ENCODE measurements around the gene UNC5A.
A peak's percentile ranks its signal among the peaks of the same experiment; 100 is the strongest.

The UNC5A gene

DNA sequence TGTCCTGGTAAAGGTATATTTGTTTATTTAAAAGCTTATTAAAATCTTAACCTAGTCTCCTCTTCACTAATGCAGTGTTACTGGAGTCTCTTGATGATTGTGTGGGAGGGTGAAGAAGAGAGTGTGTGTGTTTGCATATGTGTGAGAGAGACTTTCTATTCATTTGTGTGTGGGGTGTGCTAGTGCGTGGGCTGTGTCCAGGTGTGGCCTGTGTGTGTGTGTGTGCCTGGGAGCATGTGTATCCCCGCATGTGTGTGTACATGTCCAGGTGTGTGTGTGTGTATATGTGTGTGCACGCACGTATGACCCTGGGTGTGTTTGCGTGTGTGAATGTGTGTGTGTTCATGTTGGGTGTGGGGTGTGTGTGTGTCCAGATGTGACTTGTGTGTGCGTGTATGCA is 10.3 kb upstream of the UNC5A start:
- DNase-seq (ENCODE audit: low spot score) = no peak

DNA sequence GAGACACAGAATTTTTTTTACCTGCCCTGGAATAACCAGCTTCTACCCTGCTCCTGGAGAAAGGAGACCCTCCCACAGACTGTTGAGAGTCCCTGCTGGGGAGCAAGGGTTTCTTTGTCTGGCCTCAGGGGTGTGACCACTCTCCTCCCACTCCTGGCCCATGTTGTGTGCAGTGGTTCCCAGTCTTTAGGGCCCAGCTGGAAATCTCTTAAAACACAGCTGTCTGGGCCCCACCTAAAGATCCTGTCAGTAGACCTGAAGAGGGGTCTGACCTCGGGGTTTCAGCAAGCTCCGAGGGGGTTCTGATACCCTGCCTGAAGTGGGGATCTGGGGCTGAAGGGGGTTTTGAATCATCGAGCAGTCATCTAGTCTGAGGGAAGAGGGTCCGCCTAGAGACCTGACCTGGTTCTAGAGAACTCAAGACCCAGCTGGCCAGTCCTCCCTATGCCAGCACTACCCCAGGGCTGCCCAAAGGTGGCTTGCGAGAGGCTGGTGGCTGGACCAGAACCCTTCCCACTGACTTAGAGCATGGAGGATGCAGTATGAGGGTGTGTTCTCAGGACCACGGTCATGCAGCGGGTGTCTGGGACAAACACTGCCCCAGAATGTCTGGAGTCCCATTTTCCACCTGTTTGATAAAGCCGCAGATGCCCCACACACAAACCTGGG is 8.1 kb upstream of the UNC5A start:
- DNase-seq (ENCODE audit: low spot score) = no peak

DNA sequence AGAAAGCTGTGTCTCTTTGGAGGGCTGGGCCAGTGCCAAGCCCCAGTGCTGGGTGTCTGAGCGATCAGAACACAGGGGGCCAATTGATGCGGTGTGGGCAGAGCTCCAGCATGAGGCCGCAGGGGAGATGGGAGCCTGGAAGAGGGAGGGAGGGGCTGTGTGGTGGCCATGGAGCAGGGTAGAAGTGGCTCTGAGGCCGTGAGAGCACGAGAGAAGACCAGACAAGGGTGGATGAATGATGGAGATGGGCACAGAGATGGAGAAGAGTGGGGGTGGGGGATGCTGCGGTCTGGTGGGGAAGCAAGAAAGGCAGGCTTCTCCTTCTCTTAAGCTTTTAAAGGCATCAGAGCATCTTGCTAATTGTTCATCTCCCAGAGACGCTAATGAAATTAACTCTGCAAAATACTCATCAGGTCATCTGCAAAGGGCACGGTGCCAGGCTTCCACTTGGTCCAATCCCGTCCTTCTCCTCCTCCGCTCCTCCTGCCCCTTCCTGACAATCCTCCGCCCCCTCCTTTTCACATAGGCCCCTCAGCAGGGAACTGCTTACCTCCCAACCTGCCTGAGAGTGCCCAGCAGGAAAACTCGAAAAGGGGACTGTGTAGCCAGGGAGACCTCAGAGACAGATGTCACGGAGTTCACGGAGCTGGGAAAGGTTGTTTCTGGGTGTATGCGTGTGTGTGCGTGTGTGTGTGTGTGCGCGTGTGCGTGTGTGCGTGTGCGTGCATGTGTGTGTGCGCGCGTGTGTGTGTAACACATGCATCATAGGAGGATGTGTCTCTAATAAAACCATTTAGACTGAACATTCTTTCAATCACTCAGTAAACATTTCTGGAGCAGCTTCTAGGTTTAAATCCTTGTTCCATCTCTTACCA is 7.1 kb upstream of the UNC5A start:
- DNase-seq (ENCODE audit: low spot score) = no peak

DNA sequence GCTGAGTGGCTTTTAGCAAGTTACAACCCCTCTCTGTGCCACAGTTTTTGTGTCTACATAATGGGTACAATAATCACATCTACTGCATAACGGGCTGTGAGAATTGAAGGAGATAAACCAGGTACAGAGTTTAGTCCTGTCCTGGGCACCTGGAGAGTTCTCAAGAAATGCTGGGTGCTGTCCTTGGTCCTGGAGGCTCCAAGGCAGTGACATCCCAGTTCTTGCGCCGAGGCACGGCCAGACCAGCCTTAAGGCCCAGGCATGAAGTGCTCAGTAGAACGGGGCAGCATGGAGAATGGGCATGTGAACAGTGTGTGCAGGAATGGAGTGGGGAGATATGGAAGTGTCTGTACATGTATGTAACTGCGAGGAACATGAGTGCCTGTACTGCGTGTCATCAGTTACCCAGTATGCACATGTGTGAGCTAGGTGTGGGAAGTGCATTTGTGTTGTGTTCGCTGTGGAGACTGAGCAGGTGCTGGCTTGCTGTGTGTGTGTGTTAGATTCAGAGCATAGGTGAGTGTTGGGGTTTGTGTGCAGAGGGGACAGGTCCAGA is 6.3 kb upstream of the UNC5A start:
- peak; percentile 73 for DNase-seq (ENCODE audit: low spot score)

DNA sequence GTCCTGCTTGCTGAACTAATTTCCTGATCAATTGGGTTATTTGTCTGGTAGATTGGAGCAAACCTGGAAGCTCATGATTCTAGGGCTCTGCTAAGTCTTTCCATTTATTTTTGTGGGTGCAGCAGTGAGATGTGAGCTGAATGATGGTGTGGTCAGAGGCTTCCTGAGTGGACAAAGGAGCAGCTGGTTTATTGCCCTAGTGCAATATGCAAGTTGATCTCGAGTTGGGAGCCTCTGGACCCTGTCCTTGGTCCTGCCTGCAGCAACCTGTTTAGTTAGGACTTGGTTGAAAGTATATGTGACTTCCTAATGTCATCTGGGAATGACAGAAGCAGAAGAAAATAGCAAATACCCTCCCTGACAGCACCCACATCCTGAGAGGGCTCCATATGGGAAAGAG is 4.2 kb upstream of the UNC5A start:
- no peak for DNase-seq (ENCODE audit: low spot score)

DNA sequence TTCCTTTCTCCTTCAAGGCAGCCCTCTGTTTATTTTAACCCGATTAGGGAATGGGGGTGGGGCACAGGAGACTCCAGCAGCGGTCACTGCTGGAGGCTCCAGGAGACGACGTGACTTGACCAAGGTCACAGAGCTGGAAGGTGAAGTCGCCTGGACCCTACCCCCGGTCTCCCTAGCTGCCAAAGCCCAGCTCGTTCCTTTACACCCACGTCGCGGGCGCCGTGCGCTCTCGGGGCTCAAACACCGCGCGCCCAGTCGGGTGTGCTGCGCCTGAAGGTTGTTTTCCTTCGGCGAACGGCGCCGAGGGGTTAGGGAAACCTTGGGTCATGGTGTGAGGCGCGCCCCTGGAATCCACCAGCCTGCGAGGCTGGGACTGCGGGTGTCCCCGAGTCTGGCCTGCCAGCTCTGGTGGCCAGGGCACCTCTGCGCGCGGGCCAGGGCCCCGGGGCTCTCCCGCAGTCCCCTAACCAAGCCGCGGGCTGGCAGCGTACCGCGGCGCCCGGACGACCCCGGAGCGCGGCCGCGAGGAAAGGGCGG is 747 bp upstream of the UNC5A start:
- peak; percentile 72 for DNase-seq (ENCODE audit: low spot score)

DNA sequence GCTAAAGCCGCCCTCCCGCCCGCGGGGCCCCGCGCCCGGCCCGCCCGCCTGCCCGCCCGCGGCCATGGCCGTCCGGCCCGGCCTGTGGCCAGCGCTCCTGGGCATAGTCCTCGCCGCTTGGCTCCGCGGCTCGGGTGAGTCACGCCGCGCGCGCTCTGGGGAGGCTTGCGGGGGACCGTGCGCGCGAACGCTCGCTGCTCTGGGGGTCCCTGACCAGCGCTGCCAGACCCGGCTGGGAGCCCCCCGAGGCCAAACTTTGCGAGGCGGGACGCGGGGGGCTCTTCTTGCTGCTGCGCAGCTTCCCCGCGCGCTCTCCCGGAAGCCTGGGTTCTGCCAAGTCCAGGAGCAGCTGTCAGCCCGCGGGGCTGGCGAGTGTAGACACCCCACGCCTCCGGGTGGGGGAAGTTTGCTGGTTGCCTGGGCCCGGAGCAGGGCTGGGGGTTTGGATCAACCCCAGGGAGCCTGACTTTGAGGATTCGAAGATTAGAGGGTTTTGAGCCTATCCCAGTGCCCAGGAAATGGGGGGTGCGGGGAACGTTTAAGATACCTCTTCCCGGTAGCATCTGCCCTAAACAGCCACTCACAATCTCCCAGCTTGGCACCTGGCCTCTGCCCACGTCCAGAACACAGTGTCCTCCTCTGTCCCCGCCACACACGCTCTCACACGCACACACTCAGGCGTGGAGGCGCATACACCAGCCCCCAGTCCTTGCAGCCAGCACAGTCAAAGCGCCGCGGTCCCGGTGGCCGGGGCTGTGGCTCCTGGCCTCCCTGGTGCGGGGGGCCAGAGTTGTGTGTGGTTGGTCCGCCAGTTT is 535 bp downstream of the UNC5A start:
- no peak for DNase-seq (ENCODE audit: low spot score)

DNA sequence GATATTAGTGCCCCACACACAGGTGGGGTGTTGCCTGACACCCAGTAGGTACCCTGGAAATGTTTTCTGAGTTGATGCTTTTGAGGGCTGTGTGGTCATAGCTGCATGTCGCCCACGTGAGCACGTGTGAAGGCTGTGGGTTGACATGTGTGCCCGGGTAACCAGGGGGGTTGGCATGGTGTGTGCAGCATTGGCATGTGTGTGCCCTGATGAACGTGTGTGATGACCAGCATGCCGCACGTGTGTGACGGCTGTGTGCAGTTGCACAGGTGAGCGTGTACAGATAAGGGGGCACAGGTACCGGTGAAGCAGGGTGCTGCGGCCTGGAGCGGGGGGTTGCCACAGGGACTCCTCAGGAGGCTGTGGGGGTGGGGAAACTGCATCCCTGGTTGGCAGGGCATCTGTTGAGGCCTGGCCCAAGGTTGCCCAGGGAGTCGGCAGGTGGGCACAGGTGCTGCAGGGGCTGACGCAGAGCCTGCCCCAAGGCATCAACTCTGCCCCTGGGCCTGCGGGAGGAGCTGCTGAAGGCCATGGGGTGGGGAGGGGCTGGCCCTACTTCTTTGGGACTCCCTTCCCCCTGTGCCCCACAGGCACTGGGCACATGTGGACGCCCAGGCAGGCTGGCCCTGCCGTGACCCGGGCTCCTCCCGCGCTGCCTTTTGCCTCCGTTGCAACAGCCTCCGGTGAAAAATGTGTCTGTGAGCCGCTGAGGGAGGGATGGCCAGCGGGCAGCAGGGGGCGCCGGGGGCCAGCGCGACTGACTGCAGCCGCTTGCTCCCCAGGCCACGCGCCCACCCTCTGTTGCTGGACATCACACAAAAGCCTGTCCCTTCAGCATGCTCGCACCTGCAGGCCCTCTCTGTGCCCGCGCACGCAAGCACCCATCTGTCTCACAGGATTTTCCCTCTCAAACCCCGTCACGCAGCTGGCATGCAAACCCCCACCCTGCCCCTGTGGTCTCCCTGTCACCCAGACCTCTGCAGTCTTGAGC is 2.2 kb downstream of the UNC5A start:
- DNase-seq (ENCODE audit: low spot score) = peak; percentile 84

DNA sequence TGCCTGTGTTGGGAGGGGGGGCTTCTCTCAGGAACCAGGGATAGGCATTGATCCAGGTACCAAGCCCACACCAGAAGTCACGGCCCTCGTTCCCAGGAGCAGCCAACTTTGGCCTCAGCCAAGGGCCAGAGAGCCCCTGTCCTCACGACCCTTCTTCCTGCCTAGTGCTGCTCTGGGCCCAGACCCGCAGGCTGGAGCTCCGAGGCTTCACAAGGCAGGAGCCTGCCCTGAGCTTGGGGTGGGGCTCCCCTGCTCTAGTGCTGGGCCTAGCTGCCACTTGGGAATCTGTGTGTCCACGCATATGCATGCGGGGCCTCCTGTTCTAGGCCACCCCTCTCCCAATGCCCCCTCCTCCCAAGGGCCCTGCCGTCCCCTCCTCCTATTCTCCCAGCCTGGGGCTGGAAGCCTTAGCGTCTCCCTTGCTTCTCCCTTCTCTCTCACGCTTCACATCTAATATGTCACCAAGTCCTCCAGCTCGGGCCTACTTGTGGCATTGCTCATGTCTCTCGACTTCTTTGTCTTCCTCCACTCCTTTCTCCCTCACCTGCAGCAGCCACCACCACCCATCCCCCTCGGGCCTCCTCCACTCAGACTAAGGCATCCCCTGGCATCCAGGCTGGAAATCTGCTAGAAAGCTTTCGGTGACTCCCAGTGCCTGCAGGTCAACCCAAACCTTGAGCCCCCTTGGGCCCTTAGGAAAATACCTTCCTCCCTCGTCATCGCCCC is 3.4 kb downstream of the UNC5A start:
- no peak for DNase-seq (ENCODE audit: low spot score)

DNA sequence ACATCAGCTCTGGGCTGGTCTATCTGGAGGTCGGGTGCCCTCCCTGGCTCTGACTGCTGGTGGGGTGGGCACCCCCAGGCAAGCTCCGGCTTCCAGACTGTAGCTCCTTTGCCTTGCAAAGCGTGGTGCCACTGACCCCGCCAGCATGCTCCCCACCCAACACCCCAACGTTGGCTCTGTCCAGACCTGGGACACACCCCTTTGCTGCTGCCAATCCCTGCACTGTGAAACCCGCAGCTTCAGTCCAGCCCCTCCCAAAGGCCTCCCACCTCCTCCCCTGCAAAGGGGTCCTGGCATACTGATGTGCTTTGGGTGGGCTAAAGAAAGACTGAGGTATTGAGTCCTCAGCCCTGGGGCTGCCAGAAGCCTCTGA is 3.9 kb downstream of the UNC5A start:
- no peak for DNase-seq (ENCODE audit: low spot score)

DNA sequence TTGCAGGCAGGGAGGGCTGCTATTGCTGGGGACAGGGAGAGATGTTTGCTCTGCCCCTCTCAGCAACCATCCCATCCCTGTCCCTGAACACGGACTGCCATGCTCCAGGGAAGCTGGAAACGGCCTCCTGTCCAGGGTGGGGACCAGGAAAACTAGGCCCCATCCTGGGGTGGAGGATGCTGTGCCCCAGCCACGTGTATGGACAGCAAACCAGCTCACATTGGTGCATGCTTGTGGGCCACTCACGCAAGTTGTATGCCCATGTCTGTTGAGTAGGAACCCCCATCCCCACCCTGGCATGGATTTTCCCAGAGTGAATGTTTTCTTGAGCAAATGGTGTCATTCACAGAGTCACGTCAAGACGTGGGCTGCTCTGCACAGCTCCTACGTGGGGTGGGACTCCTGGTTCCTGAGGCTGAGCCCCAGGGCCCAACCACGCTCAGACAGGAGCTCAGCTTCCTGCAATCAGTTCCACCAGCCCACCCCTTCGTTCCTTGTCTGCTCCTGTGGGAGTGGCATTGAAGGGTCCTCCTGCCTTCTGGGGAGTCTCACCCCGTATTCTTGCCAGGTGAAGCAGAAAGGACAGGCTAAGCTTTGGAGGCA is 4.6 kb downstream of the UNC5A start:
- DNase-seq (ENCODE audit: low spot score) = no peak

DNA sequence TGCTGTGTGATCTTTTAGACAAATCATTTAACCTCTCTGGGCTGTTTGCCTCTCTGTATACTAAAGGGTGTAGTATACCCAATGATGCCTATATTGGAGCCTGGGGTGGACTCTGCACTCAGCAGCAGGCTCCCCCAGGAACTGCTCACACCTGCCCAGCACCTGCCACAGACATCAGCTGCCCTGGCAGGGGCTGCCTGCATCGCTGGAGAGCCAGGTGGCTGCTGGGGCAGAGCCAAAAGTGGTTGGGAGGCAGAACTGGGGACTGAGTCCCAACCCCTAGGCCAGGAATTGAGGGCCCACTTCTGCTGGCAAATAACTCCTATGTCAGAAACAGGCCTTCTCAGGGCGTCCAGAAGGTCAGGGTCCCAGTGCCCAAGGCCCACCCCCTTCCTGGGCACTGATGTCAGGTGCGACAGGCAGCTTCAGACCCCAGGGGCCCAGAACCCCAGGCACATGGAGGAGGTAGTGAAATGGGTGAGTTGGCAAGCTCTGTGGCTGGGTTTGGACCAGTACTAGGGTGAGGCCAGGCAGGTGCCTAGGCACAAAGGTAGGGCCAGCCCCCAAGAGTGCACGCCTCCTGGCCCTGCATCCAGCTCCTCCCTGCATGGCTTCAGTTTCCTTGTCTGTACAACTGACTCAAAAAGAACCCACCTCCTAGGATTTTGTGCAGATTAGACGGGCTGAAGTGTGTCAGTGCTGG is 5.8 kb downstream of the UNC5A start:
- DNase-seq (ENCODE audit: low spot score) = no peak

DNA sequence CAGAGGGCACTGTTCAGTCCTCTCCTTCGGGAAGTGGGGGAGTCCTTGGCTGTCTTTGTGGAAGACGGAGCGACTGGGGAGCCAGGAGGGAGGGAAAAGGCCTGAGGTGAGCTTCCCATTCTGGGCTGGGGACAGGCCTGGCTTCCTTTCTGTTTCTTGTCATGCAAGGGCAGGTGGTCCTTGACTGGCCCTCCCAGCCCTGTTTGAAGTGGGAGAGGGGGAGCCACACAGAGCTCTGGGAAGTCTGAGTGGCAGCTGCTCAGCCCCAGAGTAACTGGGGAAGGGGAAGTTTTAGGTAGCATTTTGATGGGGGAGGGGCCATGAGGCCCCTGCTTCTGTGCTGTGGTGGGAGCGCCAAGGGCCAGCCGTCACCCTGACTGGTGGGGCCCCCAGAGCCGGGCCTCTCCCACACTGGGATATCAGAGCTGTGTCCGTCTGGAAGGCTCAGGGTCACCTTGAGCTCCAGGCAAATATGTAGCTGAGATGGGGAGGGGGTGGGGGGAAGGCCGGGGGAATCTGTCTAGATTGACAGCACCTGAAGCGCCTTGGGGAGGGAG is 6.5 kb downstream of the UNC5A start:
- DNase-seq (ENCODE audit: low spot score) = no peak

DNA sequence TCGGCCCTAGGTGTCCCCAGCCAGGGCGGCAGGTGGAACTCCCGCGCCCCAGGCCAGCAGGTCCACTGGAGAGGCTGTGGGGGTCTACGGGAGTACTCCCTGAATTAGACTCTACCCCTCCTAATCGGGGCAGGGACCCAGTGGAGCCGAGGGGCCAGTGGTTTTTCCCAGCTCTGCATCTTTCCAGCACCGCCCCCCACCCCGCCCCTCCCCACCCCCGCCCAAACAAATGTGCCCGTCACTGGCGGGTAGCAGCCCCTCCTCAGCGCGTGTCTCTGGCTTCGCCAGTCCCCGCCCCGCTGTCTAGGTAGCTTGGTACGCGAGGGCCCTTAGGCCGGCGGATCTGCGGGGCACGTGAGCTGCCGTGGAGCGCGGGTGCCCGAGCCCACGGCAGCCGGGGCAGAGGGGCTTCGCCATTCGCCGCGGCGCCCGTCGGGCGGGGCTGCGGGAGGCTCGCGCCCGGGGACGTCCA is 7.0 kb downstream of the UNC5A start:
- DNase-seq (ENCODE audit: low spot score) = no peak

DNA sequence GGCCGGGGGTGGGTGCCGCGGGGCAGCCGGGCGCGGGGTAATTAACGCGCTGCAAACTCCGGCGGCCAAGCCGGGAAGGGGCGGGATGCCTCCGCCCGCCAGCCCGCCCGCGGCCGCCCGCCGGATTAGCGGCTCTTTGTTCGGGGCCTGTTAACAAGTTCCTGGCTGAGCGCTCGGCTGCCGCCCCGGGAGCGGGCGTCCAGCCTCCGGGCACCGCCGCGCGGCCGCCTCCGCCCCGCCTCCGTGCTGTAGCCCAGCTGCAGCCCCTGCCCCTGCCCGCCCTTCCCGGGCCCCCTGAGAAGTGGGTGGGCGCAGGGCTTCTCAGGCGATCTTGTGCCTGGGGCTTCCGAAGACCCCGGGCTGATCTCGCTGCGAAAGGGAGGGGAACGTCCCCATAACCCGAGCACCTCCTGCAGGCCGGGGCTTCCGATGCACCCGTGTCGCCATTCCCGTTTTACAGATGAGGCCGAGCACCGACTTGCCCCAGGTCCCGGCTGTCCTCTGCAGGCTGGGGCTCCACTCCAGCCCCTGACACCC is 7.5 kb downstream of the UNC5A start:
- DNase-seq (ENCODE audit: low spot score) = peak; percentile 91

DNA sequence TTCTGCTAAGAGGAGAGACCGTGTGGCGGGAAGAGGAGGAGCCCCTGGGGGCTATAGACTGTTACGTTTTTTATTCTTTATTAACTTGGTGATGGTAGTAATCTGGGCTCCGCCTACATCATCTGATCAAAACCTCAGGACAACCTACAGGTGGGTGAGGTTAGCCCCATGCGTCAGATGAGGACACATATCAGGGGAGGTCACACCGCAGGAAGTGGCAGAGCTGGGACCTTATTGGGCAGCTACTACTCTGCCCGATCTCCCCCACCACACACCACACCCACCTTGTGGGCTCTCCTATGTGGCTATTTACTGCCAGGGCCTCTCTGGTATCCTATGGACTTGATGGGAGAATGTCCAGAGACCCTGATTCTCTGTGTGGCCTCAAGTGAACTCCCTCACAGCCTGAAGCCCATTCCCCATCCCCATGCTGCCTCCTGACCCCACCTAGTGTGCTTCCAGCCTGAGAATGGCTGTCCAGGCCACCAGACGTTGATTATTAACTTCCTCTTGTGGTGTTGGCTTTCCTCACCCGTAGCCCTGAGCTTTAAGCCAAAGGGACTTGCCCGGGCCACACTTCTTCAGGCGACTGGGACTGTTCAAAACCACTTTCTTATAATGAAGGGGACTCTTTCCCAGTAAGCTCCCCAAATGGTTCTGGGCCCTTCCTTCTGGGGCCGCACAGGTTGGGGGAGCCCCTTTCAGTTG is 8.2 kb downstream of the UNC5A start:
- DNase-seq (ENCODE audit: low spot score) = no peak

DNA sequence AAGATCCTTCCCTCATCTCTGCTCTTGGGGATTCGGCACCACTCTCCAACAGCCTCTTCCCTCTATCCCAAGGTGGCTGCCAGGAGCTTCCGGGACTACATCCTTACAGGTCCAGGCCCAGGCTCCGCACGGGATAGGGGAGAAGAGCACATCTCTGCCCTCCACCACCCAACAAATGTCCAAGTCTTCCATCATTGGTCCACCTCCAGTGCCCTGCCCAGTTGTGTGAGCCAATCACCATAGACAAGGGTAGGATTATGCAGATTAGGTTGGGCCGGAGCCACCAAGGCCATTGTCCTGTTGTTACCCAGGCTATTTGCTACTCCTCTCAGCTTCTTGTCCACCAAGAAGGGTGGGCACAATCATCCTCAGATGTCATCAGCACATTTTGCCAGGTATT is 9.1 kb downstream of the UNC5A start:
- DNase-seq (ENCODE audit: low spot score) = no peak

DNA sequence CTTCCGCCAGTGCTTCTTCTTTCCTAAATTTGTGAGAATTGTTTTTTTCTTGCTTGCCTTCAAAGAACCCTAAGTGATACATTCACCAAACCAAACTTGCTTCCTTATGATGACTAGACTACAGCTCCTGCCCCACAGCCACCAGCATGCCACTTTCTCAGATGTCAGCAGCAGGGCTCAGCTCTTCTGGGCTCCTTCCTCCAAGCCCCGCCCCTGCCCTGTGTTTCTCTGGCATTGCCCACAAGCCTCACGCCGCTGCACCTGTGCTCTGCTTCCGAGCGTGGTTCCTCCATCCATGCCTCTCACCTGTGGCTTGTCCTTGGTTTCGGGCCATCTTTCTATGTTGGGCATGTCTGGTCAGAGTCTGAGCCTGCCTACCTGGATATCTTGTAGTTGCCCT is 10.6 kb downstream of the UNC5A start:
- DNase-seq (ENCODE audit: low spot score) = no peak

All from ecto neural progenitor cell (in vitro differentiated cells).